ENCODE measurements around the gene LEAP2.
A peak's percentile ranks its signal among the peaks of the same experiment; 100 is the strongest.

Gene LEAP2

DNA sequence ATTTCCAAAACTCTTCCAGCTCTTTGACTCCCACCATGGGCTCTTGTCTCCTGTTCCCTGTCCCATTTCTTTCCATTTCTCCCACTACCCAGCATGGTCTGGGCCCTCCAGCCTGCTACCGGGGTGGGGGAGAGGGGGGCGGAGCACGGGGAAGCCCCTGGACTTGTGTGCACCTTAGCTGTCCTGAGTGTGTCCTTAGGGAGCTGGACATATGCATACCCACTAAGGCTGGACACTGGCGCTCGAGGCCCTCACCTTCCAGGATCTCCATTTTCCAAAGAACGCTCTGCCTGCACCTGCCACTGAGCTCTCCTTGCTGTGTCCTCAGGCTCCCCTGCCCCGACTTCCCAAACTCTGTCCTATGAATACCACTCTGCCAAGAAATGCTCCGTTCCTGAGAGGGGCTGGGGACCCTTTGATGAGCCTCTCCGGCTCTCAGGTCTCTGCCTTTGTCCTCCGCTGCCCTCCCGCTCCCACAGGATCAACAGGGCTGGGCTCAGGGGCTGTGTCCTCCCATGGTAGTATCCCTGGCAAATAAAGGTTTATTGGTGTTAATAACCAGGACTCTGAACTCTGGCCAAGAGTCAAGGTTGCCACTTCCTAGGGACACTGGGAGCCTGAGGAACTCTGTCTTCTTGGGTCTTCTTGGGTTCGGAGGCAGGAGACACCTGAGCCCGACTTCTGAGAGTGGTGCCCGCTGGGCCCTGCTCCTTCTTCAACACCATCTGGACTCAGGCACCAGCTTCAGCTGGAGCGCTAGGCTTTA lies 42.2 kb upstream of the LEAP2 start:
- Histone ChIP-seq H3K4me3 (ENCODE audit: low read length in 2 of 2) (peak overlapping the region in 1 of 2 donors; percentile 79), H3K27me3 (ENCODE audit: control insufficient read depth in 1 of 2, insufficient read depth in 2 of 2, low read length in 2 of 2) (peaks cover 14 to 20% of the 10 kb centered on the region in 2 donors), H3K36me3 (ENCODE audit: control insufficient read depth in 2 of 2, insufficient read depth in 2 of 2, low read length in 2 of 2) (no peaks in the 10 kb centered on the region), H3K27ac (ENCODE audit: low read length) (no peak overlapping the region), H3K9ac (ENCODE audit: low read length in 2 of 2) (peak overlapping the region in 1 of 2 donors; percentile 53), H3K4me1 (ENCODE audit: control insufficient read depth, insufficient read depth, low read length) (peaks cover 14% of the 10 kb centered on the region), H3K9me3 (ENCODE audit: control insufficient read depth in 2 of 2, low read length in 2 of 2) (no peaks in the 10 kb centered on the region)

DNA sequence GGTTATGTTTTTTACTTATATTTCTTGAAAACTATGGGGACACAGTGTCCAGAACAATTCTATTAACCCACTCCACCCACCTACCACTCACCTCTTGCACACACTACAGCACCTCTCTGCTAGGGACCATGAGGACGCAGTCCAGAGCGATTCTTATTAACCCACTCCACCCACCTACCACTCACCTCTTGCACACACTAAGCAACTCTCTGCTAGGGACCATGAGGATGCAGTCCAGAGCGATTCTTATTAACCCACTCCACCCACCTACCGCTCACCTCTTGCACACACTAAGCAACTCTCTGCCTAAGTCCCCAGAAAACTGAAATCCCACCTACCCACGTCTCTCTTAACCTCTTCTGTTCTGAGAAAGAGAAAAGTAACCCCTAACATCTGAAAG lies 40.9 kb upstream of the LEAP2 start:
- Histone ChIP-seq H3K9ac (ENCODE audit: low read length in 2 of 2) (no peak overlapping the region), H3K4me1 (ENCODE audit: control insufficient read depth, insufficient read depth, low read length) (peaks cover 14% of the 10 kb centered on the region), H3K9me3 (ENCODE audit: control insufficient read depth in 2 of 2, low read length in 2 of 2) (no peaks in the 10 kb centered on the region), H3K36me3 (ENCODE audit: control insufficient read depth in 2 of 2, insufficient read depth in 2 of 2, low read length in 2 of 2) (no peaks in the 10 kb centered on the region), H3K27ac (ENCODE audit: low read length) (no peak overlapping the region), H3K27me3 (ENCODE audit: control insufficient read depth in 1 of 2, insufficient read depth in 2 of 2, low read length in 2 of 2) (peaks cover 7 to 13% of the 10 kb centered on the region in 2 donors), H3K4me3 (ENCODE audit: low read length in 2 of 2) (no peak overlapping the region)

DNA sequence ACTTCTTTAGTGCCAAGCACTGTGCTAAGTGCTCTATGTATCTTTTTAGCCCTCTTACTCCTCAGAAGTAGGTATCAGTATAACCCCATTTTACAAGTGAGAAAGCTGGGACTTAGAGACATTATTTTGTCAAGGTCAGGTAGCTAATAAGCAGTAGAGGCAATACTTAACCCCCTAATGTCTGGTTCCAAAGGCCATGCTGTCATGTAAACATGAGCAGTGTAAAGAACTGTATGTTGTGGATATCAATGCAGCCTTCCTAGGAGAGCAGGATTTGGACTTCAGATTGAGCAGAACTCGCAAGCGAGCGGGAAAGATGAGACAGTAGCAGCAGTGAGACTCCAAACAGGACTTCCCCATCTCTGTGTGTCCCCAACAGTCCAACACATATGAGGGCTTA lies 39.4 kb upstream of the LEAP2 start:
- Histone ChIP-seq H3K36me3 (ENCODE audit: control insufficient read depth in 2 of 2, insufficient read depth in 2 of 2, low read length in 2 of 2) (no peaks in the 10 kb centered on the region), H3K9me3 (ENCODE audit: control insufficient read depth in 2 of 2, low read length in 2 of 2) (no peaks in the 10 kb centered on the region), H3K27me3 (ENCODE audit: control insufficient read depth in 1 of 2, insufficient read depth in 2 of 2, low read length in 2 of 2) (peaks cover 2 to 8% of the 10 kb centered on the region in 2 donors), H3K4me1 (ENCODE audit: control insufficient read depth, insufficient read depth, low read length) (peaks cover 14% of the 10 kb centered on the region), H3K9ac (ENCODE audit: low read length in 2 of 2) (no peak overlapping the region), H3K4me3 (ENCODE audit: low read length in 2 of 2) (no peak overlapping the region), H3K27ac (ENCODE audit: low read length) (no peak overlapping the region)

DNA sequence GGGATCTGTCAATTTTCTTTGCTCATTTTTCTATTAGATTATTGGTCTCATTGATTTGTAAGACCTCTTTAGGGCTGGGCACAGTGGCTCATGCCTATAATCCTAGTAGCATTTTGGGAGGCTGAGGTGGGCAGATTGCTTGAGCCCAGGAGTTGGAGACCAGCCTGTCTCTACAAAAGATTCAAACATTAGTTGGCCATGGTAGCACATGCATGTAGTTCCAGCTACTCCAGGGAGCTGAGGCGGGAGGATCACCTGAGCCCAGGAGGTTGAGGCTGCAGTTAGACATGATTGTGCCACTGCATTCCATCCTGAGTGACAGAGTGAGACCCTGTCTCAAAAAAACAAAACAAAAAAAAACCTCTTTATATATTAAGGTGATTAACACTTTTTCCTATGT lies 36.6 kb upstream of the LEAP2 start:
- Histone ChIP-seq H3K27ac (ENCODE audit: low read length) (no peak overlapping the region), H3K36me3 (ENCODE audit: control insufficient read depth in 2 of 2, insufficient read depth in 2 of 2, low read length in 2 of 2) (no peaks in the 10 kb centered on the region), H3K9ac (ENCODE audit: low read length in 2 of 2) (no peak overlapping the region), H3K4me3 (ENCODE audit: low read length in 2 of 2) (no peak overlapping the region), H3K27me3 (ENCODE audit: control insufficient read depth in 1 of 2, insufficient read depth in 2 of 2, low read length in 2 of 2) (peaks cover 0 to 2% of the 10 kb centered on the region in 2 donors), H3K9me3 (ENCODE audit: control insufficient read depth in 2 of 2, low read length in 2 of 2) (no peaks in the 10 kb centered on the region), H3K4me1 (ENCODE audit: control insufficient read depth, insufficient read depth, low read length) (no peaks in the 10 kb centered on the region)

DNA sequence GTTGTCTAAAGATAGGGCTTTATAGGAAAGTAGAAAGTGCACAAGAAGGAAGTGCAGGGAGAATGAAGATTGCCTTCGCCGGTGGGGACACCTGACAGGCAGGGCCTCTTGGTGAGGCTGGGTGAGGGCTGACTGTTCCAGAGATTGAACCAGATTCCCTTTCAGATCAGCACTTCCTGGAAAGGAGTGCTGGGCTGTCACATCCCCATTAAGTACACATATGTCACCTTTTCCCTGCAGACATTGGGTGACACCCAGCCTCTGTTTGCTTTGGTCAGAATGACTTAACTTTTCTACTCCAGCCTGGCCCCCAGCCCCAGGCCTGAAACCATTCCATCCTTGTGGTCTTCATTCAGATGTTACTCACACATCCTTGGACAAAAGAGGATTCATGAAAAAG lies 35.6 kb upstream of the LEAP2 start:
- Histone ChIP-seq H3K27me3 (ENCODE audit: control insufficient read depth in 1 of 2, insufficient read depth in 2 of 2, low read length in 2 of 2) (peaks cover 0 to 2% of the 10 kb centered on the region in 2 donors), H3K4me1 (ENCODE audit: control insufficient read depth, insufficient read depth, low read length) (no peaks in the 10 kb centered on the region), H3K9ac (ENCODE audit: low read length in 2 of 2) (no peak overlapping the region), H3K4me3 (ENCODE audit: low read length in 2 of 2) (no peak overlapping the region), H3K36me3 (ENCODE audit: control insufficient read depth in 2 of 2, insufficient read depth in 2 of 2, low read length in 2 of 2) (no peaks in the 10 kb centered on the region), H3K9me3 (ENCODE audit: control insufficient read depth in 2 of 2, low read length in 2 of 2) (no peaks in the 10 kb centered on the region), H3K27ac (ENCODE audit: low read length) (no peak overlapping the region)

DNA sequence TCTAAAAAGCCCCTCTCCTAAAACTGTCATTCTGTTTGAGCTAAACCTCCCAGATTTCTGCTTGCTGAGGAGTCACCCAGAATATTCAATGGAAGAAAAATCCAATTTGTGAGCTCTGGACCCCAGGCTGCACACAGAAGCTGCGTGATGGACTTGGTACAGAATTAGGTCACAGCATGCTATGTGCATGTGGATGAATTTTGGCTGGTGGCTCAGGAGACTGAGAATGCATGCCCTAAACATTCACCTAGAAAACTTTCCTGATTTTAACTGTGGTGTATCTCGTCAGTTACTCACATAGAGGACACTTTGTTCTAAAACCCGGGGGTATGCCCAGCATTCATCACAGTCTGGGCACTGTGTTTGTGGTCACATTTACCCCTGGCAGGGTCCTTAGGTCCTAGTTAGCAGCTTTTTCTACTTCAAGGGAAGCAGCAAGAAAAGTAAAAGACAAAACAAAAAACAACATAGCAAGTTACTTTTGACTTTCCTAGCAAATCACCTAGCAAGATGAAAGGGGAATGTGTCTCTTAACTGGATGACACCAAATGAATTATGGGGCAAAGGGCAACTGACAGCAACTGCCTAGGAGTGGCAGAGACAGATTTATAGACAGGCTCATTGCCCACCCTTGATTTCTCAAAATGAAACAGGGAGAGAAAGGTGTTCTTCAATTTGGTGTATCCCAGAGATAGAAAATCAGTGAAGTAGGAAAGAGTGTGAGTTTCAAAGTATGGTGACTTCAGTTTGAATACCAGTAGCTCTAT lies 34.8 kb upstream of the LEAP2 start:
- Histone ChIP-seq H3K36me3 (ENCODE audit: control insufficient read depth in 2 of 2, insufficient read depth in 2 of 2, low read length in 2 of 2) (no peaks in the 10 kb centered on the region), H3K27me3 (ENCODE audit: control insufficient read depth in 1 of 2, insufficient read depth in 2 of 2, low read length in 2 of 2) (peaks cover 0 to 2% of the 10 kb centered on the region in 2 donors), H3K4me1 (ENCODE audit: control insufficient read depth, insufficient read depth, low read length) (no peaks in the 10 kb centered on the region), H3K27ac (ENCODE audit: low read length) (no peak overlapping the region), H3K4me3 (ENCODE audit: low read length in 2 of 2) (no peak overlapping the region), H3K9me3 (ENCODE audit: control insufficient read depth in 2 of 2, low read length in 2 of 2) (no peaks in the 10 kb centered on the region), H3K9ac (ENCODE audit: low read length in 2 of 2) (no peak overlapping the region)

DNA sequence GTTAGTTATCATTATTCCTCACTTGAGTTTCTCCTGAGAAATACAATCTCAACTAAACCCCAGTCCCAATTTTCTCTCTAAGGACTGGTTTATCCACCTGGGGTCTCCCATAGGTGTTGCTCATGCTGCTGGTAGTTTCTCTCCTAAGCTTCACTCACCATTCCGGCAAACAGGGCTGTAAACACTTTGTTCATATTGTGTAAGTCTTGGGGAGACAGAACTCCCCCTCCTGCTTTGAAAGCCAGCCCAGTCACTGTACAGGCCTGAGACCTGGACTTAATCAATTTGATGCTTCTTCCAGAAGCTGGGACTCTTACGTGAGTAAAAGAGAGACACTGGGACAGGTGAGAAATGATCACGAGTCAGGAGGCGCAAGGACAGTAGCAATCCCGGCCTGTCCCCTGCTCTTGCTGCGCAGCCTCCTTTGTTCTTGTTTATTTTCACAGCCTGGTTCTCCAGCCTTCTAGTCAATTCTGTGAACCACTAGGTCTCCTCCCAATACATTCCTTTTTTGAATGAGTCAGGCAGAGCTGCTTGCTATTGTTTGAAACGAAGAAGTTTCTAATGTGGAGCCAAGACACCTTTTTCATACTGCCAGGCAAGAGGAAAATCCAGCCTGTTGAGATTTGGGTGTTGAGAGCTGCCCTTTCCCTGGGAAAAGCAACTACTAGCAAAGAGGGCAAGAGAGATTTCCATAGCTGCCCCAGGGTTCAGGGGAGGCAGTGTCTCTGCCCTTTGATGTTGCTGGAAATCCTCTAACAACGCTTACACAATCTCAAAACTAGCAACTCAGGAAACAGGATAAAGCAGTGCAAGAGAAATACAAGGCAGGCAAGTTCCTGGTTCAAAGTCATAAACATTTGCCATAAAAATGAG lies 33.8 kb upstream of the LEAP2 start:
- H3K9ac ChIP-seq (ENCODE audit: low read length in 2 of 2) = peak overlapping the region in 1 of 2 donors; percentile 13
- no peaks in the 10 kb centered on the region for H3K36me3 ChIP-seq (ENCODE audit: control insufficient read depth in 2 of 2, insufficient read depth in 2 of 2, low read length in 2 of 2)
- H3K4me1 ChIP-seq (ENCODE audit: control insufficient read depth, insufficient read depth, low read length) = no peaks in the 10 kb centered on the region
- H3K27ac ChIP-seq (ENCODE audit: low read length) = no peak overlapping the region
- H3K4me3 ChIP-seq (ENCODE audit: low read length in 2 of 2) = no peak overlapping the region
- no peaks in the 10 kb centered on the region for H3K9me3 ChIP-seq (ENCODE audit: control insufficient read depth in 2 of 2, low read length in 2 of 2)
- peaks cover 0 to 2% of the 10 kb centered on the region in 2 donors for H3K27me3 ChIP-seq (ENCODE audit: control insufficient read depth in 1 of 2, insufficient read depth in 2 of 2, low read length in 2 of 2)

DNA sequence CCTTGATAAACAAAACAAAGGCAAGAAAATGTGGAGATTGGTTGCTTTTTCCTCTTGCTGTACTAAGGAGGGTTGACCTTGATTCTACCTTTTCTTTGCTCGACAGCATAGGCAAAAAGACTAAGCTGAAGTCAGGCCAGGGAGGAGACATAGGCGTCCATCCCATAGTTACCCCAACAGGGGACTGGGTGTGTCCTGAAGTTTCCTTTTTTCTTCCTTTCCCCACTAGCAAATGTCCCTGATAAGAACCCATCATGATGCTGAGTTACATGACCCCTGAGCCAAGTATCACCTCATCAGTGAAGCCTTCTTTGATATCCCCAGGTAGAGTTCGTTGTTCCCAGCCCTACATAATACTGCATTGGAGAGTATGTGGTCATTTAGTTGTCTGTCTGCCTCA lies 33.2 kb upstream of the LEAP2 start:
- no peaks in the 10 kb centered on the region for H3K9me3 ChIP-seq (ENCODE audit: control insufficient read depth in 2 of 2, low read length in 2 of 2)
- no peak overlapping the region for H3K27ac ChIP-seq (ENCODE audit: low read length)
- H3K27me3 ChIP-seq (ENCODE audit: control insufficient read depth in 1 of 2, insufficient read depth in 2 of 2, low read length in 2 of 2) = peaks cover 0 to 2% of the 10 kb centered on the region in 2 donors
- no peak overlapping the region for H3K9ac ChIP-seq (ENCODE audit: low read length in 2 of 2)
- H3K4me1 ChIP-seq (ENCODE audit: control insufficient read depth, insufficient read depth, low read length) = no peaks in the 10 kb centered on the region
- H3K36me3 ChIP-seq (ENCODE audit: control insufficient read depth in 2 of 2, insufficient read depth in 2 of 2, low read length in 2 of 2) = no peaks in the 10 kb centered on the region
- H3K4me3 ChIP-seq (ENCODE audit: low read length in 2 of 2) = no peak overlapping the region

DNA sequence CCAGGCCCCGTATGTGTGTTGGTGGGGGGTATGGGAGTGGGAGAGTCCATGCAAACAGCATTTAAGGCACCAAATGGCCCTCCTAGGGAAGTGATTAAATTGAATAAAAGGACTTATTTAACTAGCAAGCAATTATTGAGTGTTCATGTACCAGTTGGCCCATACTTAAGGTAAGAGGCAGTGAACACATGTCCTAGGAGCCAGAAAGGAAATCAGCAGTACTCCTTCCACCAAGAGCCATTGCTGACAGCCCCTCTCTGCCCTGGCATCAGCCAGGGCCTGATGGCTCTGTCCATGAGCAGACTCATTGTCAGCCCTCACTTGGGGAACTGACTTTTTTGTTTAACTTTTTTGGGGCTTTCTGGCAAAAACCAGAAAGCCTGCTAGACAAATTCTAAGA lies 32.6 kb upstream of the LEAP2 start:
- Histone ChIP-seq H3K9ac (ENCODE audit: low read length in 2 of 2) (no peak overlapping the region), H3K36me3 (ENCODE audit: control insufficient read depth in 2 of 2, insufficient read depth in 2 of 2, low read length in 2 of 2) (no peaks in the 10 kb centered on the region), H3K4me3 (ENCODE audit: low read length in 2 of 2) (no peak overlapping the region), H3K4me1 (ENCODE audit: control insufficient read depth, insufficient read depth, low read length) (no peaks in the 10 kb centered on the region), H3K9me3 (ENCODE audit: control insufficient read depth in 2 of 2, low read length in 2 of 2) (no peaks in the 10 kb centered on the region), H3K27me3 (ENCODE audit: control insufficient read depth in 1 of 2, insufficient read depth in 2 of 2, low read length in 2 of 2) (no peaks in the 10 kb centered on the region), H3K27ac (ENCODE audit: low read length) (no peak overlapping the region)

DNA sequence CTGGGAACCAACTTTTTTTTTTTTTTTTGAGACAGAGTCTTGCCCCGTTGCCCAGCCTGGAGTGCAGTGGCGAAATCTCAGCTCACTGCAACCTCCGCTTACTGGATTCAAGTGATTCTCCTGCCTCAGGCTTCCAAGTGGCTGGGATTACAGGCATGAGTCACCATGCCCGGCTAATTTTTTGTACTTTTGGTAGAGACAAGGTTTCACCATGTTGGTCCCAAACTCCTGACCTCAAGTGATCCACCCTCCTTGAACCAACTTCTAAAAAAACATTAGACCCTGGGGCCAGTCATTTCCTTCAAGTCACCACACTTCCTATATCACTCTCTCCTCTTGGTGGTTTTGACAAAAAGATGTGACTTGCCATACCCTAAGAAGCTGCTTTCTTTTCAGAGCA lies 32.2 kb upstream of the LEAP2 start:
- Histone ChIP-seq H3K9me3 (ENCODE audit: control insufficient read depth in 2 of 2, low read length in 2 of 2) (no peaks in the 10 kb centered on the region), H3K9ac (ENCODE audit: low read length in 2 of 2) (no peak overlapping the region), H3K27ac (ENCODE audit: low read length) (no peak overlapping the region), H3K4me3 (ENCODE audit: low read length in 2 of 2) (no peak overlapping the region), H3K4me1 (ENCODE audit: control insufficient read depth, insufficient read depth, low read length) (no peaks in the 10 kb centered on the region), H3K36me3 (ENCODE audit: control insufficient read depth in 2 of 2, insufficient read depth in 2 of 2, low read length in 2 of 2) (no peaks in the 10 kb centered on the region), H3K27me3 (ENCODE audit: control insufficient read depth in 1 of 2, insufficient read depth in 2 of 2, low read length in 2 of 2) (no peaks in the 10 kb centered on the region)

All from stomach smooth muscle (tissue), 2 donors.